Measurements from ENCODE around the gene APBA3. TPM values are rescaled to one million over a fixed set of nuclear protein-coding genes. Genes with fewer than 3 reads are reported as not detected.

APBA3 gene
- total RNA-seq, 2 experiments from 2014 or later = 45.8 to 50.0 TPM

GRCh38 chr19:3778899-3779723 is 17.6 kb upstream of the APBA3 start:
- Histone ChIP-seq H3K4me1 (ENCODE audit: insufficient read depth, low read length) (no peaks in the 10 kb centered on the region), H3K9me3 (ENCODE audit: control insufficient read depth in 1 of 2, insufficient read depth in 1 of 2, low read length in 2 of 2) (peaks cover 17 to 41% of the 10 kb centered on the region in 2 experiments), H3K27ac (ENCODE audit: low read depth in 1 of 2, low read length in 2 of 2) (no peak overlapping the region), H3K36me3 (ENCODE audit: insufficient read depth, low read length) (peaks cover 4% of the 10 kb centered on the region), H3K27me3 (ENCODE audit: control insufficient read depth in 1 of 2, insufficient read depth in 2 of 2, low read length in 2 of 2) (no peaks in the 10 kb centered on the region), H3K4me3 (ENCODE audit: low read length) (no peak overlapping the region)
- POLR2A ChIA-PET = interaction anchor here (2.4 kb wide), 1 partner anchor 16 kb away, joined by 11 read pairs; the partner anchor contains the start of gene MRPL54
- Mint-ChIP-seq H3K4me3 (no peak overlapping the region), H3K27me3 (no peaks in the 10 kb centered on the region), H3K9me3 (peaks cover 4% of the 10 kb centered on the region), H3K4me1 (ENCODE audit: low read depth) (peaks cover 4% of the 10 kb centered on the region), H3K36me3 (ENCODE audit: low read depth) (peaks cover 19% of the 10 kb centered on the region), H3K27ac (no peak overlapping the region)
- intact Hi-C loops (cut with DNase I, micrococcal nuclease) = no loop called here
- DNase-seq = no peak
- CTCF ChIA-PET = interaction anchor here (0.8 kb wide), 1 partner anchor 43 kb away, joined by 3 read pairs; no protein-coding TSS in a partner anchor
- ATAC-seq (ENCODE audit: poor library complexity) = no peak
- TF ChIP-seq, protein P1, sequence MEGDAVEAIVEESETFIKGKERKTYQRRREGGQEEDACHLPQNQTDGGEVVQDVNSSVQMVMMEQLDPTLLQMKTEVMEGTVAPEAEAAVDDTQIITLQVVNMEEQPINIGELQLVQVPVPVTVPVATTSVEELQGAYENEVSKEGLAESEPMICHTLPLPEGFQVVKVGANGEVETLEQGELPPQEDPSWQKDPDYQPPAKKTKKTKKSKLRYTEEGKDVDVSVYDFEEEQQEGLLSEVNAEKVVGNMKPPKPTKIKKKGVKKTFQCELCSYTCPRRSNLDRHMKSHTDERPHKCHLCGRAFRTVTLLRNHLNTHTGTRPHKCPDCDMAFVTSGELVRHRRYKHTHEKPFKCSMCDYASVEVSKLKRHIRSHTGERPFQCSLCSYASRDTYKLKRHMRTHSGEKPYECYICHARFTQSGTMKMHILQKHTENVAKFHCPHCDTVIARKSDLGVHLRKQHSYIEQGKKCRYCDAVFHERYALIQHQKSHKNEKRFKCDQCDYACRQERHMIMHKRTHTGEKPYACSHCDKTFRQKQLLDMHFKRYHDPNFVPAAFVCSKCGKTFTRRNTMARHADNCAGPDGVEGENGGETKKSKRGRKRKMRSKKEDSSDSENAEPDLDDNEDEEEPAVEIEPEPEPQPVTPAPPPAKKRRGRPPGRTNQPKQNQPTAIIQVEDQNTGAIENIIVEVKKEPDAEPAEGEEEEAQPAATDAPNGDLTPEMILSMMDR (IDR thresholded peaks at IDR 0.05) = no peak

GRCh38 chr19:3778104-3778867 is 16.8 kb upstream of the APBA3 start:
- Mint-ChIP-seq H3K9me3 (peaks cover 4% of the 10 kb centered on the region), H3K27me3 (no peaks in the 10 kb centered on the region), H3K4me1 (ENCODE audit: low read depth) (no peaks in the 10 kb centered on the region), H3K36me3 (ENCODE audit: low read depth) (peaks cover 19% of the 10 kb centered on the region), H3K27ac (no peak overlapping the region), H3K4me3 (no peak overlapping the region)
- ATAC-seq (ENCODE audit: poor library complexity) = no peak
- Histone ChIP-seq H3K36me3 (ENCODE audit: insufficient read depth, low read length) (peaks cover 4% of the 10 kb centered on the region), H3K27me3 (ENCODE audit: control insufficient read depth in 1 of 2, insufficient read depth in 2 of 2, low read length in 2 of 2) (no peaks in the 10 kb centered on the region), H3K9me3 (ENCODE audit: control insufficient read depth in 1 of 2, insufficient read depth in 1 of 2, low read length in 2 of 2) (peaks cover 17 to 33% of the 10 kb centered on the region in 2 experiments), H3K27ac (ENCODE audit: low read depth in 1 of 2, low read length in 2 of 2) (no peak overlapping the region), H3K4me3 (ENCODE audit: low read length) (no peak overlapping the region), H3K4me1 (ENCODE audit: insufficient read depth, low read length) (no peaks in the 10 kb centered on the region)
- intact Hi-C loops (cut with DNase I, micrococcal nuclease) = no loop called here
- POLR2A ChIA-PET = no interaction called here
- no peak for DNase-seq
- TF ChIP-seq, protein P1 (IDR thresholded peaks at IDR 0.05) = no peak
- CTCF ChIA-PET = interaction anchor here (0.8 kb wide), 1 partner anchor 44 kb away, joined by 3 read pairs; no protein-coding TSS in a partner anchor

GRCh38 chr19:3776479-3777040 is 15.1 kb upstream of the APBA3 start:
- no peaks in the 10 kb centered on the region for H3K9me3 Mint-ChIP-seq
- H3K27ac Mint-ChIP-seq = no peak overlapping the region
- CTCF ChIA-PET = no interaction called here
- ATAC-seq (ENCODE audit: poor library complexity) (no peak), DNase-seq (no peak)
- TF ChIP-seq, protein P1 (IDR thresholded peaks at IDR 0.05) = no peak
- Histone ChIP-seq H3K27me3 (ENCODE audit: control insufficient read depth in 1 of 2, insufficient read depth in 2 of 2, low read length in 2 of 2) (no peaks in the 10 kb centered on the region), H3K4me3 (ENCODE audit: low read length) (no peak overlapping the region), H3K27ac (ENCODE audit: low read depth in 1 of 2, low read length in 2 of 2) (no peak overlapping the region), H3K36me3 (ENCODE audit: insufficient read depth, low read length) (no peaks in the 10 kb centered on the region), H3K4me1 (ENCODE audit: insufficient read depth, low read length) (no peaks in the 10 kb centered on the region), H3K9me3 (ENCODE audit: control insufficient read depth in 1 of 2, insufficient read depth in 1 of 2, low read length in 2 of 2) (peaks cover 6 to 17% of the 10 kb centered on the region in 2 experiments)
- no peaks in the 10 kb centered on the region for H3K27me3 Mint-ChIP-seq
- no peak overlapping the region for H3K4me3 Mint-ChIP-seq
- intact Hi-C loops (cut with DNase I, micrococcal nuclease) = no loop called here
- no peaks in the 10 kb centered on the region for H3K4me1 Mint-ChIP-seq (ENCODE audit: low read depth)
- POLR2A ChIA-PET = no interaction called here
- peaks cover 7% of the 10 kb centered on the region for H3K36me3 Mint-ChIP-seq (ENCODE audit: low read depth)
